T-helper 2 cell treated with Interferon-gamma antibody and Interleukin-4, amounts not matched to agents 100 ng/mL and 5 ng/mL, for 36 hours (primary cell): ENCODE results near the gene NOX3. TPM values are rescaled to one million over a fixed set of nuclear protein-coding genes. Genes with fewer than 3 reads are reported as not detected.
"Not testable (repeated sequence)": the region's sequence is repeated elsewhere in the genome, so short reads cannot be mapped to it uniquely, and the experiment has no call there.

Source experiments
- intact Hi-C: fragments of 100-400 bp; cut with micrococcal nuclease; formaldehyde crosslinking; loops from one replicate; pipeline ENCODE4 v1.15.1; 2023
- total RNA-seq: library from RNA; stranded (reverse); gene quantifications from 2 replicates; pipeline ENCODE4 v1.2.3, GENCODE V29; 2022

The NOX3 gene
- total RNA-seq, 1 donor from 2014 or later = not detected

DNA sequence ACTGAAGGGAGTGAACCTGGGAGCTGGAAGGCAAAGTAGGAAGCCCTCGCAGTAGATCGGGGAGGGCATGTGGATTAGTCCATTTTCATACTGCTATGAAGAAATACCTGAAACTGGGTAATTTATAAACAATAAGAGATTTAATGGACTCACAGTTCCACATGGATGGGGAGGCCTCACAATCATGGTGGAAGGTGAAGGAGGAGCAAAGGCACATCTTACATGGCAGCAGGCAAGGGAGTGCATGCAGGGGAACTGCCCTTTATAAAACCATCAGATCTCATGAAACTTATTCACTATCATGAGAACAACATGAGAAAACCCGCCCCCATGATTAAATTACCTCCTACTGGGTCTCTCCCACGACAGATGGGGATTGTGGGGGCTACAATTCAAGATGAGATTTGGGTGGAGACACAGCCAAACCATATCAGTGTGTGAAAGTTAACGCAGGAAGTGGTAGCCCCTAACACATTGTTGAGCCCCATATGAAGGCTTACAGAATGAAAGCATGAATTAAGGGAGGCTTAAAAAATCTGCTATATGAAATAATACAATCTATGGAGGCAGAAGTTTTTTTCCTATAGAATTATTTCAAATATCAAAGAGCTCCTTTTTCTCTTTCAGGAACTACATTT lies 15.5 kb upstream of the NOX3 start:
- intact Hi-C loops = not testable (repeated sequence)

DNA sequence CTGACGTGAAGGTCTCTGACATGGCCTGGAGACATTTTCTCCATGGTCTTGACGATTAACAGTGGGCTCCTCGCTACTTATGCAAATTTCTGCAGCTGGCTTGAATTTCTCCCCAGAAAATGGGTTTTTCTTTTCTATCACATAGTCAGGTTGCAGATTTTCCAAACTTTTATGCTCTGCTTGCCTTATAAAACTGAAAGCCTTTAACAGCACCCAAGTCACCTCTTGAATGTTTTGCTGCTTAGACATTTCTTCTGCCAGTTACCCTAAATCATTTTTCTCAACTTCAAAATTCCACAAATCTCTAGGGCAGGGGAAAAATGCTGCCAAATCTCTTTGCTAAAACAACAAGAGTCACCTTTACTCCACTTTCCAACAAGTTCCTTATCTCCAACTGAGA lies 12.9 kb upstream of the NOX3 start:
- intact Hi-C loops = not testable (repeated sequence)

DNA sequence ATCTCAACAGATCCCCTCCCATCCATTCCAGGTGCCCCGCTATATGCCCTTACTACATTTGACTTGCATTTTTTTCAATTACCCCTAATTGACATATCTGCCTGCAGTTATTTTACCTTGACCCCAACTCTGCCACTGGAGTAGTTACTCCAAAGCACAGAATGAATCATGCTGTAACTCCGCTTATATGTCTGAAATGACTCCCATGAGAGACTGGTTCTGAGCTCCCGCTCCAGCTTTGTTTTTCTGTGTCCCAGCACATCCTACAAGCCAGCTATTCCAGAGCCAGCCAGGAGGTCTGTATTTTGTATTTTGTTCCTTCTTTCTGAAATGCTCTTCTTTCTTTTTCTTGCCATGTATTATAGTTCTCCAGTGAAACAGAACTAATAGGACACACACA lies 10.9 kb upstream of the NOX3 start:
- intact Hi-C loops = no loop called here

DNA sequence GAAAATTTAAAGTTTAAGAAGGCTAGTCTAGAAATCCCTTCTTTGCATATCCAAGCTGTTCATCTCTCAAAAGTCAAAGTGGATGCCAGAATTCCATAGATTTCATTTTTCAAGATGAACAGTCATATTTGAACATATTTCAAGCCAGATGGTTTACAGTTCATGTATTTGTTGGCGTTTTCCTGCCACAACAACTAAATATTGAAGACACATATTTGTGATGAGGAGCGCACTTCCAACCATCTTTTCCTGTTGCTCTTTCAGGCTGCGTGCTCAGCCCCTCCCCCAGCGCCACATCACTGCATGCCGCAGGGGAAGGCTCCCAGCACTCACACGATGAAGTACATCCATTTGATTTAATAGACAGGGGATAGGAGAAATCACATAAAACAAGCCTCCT lies 5.9 kb upstream of the NOX3 start:
- intact Hi-C loops = no loop called here

DNA sequence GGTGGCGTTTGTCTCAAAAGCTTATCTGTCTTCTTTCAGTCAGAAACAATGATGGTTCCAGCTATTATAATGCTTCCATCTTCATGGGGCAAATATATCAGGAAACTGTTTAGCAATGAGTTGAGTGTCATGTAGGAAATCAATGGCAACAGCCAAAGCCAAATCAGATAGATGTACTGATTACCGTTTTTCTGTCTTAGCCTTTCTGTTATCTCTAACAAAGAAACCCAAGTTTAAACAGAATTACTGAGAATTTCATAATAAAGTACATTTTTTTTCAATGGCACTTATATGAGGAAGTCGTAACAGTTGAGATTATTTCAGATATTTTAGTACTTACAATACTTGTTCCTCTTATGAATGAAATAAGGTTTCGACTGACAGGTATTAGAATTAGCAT lies 1.2 kb downstream of the NOX3 start:
- intact Hi-C loops = no loop called here

DNA sequence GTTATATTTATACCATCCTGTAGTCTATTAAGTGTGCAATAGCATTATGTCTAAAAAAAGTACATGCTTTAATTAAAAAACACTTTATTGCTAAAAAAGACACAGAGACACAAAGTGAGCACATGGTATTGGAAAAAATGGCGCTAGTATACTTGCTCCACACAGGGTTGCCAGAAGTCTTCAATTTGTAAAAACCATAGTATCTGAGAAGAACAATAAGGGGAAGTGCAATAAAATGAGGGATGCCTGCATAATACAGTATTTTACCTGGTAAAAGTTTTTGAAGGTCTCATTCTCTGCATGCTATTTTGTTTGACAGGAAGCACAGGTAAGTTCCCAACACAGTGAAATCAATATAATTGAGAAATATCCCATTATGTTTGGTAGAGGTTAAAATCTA lies 1.6 kb downstream of the NOX3 start:
- intact Hi-C loops = no loop called here

DNA sequence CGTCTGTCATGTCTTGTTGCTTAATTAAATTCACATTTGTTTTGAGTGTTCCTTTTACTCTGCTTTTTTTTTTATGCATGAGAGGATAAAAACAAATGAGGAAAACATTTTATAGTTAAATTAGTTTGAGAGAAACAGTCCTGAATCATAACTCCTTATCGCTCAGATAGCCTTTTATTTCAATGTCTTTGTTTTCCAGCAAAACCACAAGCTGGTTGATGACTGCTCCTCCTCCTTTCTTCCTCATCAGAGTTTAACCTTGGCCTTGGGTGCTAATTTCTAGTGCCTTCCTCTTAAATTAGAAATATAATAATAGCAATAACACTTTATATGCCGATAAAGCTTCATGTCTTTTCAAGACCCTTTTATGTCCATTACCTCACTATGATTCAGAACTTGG lies 3.1 kb downstream of the NOX3 start:
- intact Hi-C loops = no loop called here

DNA sequence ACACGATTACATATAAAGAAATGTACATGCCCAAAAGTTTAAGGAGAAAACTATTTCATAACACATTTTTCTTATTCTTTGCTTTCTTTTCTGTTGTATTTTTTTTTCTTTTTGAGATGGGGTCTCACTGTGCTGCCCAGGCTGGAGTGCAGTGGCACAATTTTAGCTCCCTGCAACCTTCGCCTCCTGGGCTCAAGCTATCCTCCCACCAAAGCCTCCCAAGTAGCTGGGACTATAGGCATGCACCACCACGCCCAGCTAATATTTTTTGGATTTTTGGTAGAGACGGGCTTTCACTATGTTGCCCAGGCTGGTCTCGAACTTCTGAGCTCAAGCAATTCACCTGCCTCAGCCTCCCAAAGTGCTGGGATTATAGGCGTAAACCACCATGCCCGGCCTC lies 4.1 kb downstream of the NOX3 start:
- intact Hi-C loops = not testable (repeated sequence)

DNA sequence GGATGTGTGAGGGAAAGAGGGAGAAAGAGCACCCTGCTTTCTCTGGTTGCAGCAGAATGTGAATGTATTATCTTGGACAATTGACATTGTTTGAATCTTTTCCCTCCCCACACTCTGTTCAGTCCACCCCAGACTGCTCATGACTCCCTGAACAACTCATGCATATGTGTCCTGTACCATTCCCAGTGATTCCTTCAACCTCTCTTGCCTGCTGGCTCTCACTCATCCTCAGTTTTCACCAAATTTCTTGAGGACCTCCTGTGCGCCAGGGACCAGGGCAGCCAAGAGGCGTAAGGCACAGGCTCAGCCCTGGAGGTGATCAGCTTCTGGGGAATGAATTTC lies 5.4 kb downstream of the NOX3 start:
- intact Hi-C loops = no loop called here

DNA sequence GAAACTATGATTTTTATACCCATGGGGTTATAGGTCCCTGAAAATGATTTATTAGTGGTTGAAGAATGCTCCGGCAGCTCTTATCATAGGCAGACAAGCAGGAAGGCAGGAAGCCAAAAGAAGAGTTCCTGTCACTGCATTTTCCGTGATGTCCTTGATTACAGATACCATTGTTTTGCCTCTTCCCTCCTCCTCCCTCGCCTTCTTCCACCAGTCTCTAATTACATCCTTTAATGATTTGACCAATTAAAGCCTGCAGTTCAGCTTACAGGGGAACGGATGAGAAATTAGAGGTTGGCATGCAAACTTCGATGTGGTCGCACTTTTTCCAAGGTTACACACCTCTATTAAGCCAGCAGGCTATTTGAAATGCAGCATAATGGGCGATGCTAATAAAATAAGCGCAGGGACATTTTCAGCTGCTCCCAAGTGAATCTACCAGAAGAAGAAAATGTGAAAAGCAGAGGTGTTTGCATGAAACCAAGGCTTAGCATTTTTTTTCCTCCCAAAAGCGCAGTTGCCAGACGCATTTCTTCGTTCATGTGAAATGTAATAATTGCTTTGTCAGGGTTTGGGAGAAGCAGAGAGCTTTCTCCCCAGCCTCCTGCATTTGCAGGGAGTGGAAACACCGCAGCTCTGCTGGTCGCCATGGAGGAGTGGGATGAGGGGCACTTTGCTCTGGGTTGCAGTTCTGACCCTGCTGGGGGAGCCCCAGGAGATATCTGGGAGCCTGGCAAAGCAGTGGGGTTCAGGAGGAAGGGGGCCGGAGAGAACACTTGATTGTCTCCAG lies 6.0 kb downstream of the NOX3 start:
- intact Hi-C loops = no loop called here

DNA sequence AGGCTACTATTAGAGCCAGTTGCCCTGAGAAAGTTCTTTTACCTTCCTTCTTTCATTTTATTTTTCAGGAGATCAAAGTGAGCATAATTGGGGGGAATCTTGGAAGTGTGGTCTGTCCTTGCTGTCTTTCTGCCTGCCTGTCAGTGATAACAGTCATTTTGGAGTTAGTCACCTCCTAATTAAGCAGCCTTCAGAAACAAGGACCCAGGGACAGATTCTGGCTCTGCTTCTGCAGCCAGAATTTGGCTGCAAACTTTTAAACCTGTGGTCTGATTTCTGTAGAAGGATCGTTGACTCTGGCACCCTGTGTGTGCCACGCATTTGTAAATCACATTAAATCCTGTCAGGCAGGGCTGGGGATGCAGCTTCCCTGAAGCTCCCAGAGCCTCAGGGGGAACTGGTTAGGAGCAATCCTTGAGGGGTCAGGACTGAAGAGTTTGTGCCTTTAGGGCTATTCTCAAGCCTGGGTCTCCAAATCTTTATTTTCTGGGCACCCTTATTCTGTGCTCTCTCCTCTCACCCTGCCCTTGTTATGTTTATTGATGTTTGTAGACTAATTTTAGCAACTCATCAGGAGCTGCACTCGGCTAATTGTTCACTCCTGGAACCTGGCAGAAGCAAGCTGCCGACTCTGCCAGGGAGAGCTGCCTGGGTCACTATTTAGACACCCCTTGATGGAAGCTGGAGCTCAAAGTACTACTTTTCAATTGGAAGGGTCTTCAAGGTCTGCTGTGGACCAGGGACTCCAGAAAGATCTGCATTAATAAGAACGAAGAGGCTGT lies 6.8 kb downstream of the NOX3 start:
- intact Hi-C loops = no loop called here

DNA sequence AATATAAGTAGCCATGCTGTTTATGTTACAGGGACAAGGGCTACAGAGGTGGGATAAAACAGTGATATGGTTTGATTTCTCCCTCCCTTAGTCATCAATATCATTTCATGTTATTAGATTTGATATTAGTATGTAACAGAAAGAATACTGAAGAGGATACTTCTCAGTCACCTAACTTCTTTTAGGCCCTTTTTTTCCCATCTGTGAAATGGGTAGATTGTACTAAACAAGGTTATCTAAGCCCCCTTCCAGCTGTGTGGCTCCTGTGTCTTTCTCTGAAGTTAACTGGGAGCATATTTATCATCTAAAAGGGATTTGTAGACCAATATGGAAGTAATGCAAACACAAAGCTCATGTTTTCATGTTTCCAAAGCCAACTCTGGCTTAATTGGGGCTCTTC lies 7.7 kb downstream of the NOX3 start:
- intact Hi-C loops = no loop called here

DNA sequence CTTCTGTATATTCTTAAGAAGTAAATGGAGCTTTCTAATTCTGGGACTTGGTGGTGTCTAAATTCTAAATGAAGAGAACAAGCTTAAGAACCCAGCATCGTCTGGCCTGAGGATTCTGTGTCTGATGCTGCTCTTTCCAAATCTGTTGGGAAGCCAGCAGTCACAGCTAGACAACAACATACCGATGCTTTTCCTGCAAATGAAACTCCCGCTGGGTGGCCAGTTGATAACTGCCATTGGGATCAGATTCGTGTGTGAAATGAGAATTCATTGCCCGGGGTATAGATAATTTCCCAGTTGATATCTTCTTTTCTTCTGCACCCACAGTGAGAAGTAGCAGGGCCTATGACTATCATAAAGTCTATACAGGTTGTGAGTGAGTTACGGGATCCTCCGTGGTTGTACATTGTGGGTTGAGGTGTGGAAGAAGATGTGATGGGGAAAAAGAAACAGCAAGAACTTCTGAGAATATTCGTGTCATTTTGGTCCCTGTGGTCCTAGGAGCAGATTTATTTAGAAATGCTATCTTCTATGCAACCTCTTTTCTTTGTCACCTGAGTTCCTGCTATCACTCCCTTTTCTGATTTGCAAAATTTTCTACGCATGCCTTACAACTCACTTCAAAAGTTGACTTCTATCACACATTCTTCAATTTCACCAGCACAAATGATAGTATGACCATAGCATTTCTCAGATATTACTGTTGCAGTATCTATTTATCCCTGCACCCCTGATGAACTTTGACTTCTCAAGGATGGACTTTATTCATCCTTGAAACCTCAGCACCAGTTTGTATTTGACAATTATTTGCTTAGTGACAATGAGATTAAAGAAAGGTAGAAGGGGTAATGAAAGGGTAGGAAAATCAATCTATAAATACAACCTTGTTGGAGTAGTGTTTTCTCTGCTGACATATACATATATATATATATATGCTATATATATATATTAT lies 10.4 kb downstream of the NOX3 start:
- intact Hi-C loops = no loop called here

DNA sequence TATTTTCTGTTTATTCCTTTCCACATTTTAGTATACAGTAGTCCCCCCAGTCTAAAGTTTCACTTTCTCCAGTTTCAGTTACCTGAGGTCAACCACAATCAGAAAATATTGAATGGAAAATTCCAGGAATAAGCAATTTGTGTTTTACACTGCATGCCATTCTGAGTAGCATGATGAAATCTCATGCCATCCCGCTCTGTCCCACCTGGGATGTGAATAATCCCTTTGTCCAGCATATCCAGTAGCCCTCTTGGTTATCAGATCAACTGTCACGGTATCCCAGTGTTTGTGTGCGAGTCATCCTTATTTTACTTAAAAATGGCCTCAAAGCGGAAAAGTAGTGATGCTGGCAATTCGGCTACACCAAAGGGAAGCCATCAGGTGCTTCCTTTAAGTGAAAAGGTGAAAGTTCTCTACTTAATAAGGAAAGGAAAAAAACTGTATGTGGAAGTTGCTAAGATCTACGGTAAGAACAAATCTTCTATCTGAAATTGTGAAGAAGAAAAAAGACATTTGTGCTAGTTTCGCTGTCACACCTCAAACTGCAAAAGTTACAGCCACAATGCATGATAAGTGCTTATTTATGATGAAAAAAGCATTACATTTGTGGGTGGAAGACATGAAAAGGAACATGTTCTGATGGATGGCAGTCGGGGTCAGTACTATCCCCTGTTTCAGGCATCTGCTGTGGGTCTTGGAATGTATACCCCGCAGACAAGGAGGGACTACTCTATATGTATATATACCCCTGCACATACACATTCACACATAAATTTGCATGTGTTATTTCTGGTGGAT lies 11.3 kb downstream of the NOX3 start:
- intact Hi-C loops = no loop called here

DNA sequence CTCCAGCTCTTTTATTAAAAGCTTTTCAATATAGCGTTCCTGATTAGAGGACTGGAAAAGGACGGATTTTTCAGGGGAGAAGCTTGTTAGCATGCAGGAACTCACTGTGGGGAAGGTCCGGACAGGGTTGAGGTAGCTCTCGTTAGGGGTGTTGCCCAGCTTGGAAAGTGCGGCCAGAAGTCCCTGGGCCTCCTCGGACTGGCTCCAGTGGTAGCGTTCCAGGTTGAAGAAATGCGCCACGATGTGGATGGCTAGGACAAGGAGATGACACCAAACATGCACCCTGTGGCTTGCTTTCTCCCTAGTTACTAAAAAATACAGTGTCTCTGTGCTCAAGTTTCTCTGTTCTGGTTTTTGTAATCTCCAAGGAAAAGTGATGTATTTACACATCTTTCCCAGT lies 12.5 kb downstream of the NOX3 start:
- intact Hi-C loops = no loop called here

DNA sequence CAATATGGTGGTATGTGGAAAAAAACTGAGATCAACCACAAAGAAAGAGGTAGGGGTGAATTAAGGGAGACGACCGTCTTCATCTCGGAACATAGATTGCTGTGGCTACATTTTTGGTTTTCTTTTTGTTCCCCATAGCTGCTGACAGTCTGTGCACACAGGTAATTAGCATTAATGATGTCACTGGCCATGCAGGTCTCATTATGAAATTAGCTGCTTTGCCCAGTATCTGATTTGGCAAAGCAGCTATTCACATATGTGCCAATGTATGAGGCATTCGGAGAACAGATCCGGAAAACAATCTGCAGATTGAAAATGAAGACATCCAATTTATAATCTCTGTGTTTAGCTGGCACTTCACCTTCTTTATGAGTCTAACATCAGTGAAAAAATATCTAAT lies 13.1 kb downstream of the NOX3 start:
- intact Hi-C loops = no loop called here

DNA sequence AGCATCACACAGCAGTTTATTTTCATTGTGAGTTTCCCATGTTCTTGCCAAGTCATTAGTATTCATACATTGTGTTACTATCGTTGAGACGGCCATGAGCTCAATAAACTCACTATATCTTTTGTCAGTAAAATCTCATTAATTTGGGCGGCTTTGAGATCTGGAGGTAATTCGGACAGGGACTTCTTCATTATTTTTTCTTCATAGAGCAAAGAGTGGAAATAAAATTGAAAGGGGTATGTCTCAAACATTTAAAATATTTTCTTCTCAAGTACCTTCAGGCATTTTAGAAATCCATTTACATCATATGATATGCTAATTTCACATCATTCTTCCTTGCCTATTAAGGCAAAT lies 14.6 kb downstream of the NOX3 start:
- intact Hi-C loops = no loop called here

DNA sequence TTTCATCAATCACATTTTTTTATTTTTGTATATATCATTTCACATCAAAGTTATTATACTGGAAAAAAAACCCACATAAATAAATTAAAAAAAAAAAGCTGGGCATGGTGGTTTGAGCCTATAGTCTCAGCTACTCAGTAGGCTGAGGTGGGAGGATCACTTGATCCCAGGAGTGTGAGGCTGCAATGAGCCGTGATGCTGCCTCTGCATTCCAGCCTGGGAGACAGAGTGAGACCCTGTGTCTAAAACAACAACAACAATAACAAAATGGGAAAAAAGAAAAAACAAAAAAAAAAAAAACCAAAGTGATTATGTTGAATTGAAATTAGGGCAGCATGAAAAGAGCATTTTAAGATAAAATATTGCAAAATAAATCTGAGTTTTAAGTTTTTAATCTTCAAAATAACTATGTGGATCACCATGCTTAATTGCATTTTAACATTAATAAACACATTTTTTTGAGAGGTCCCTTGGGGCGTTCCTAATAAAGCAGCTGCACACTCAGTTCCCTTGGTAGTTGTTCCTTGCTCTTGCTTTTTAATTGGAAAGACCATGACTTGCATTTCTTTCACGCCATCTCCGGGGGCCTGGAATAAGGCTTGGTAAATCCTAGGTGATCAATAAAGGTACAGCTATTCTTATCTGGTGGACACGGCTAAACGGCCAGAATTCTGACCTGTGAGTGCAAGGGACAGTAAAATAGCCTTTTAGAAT lies 15.1 kb downstream of the NOX3 start:
- intact Hi-C loops = no loop called here

DNA sequence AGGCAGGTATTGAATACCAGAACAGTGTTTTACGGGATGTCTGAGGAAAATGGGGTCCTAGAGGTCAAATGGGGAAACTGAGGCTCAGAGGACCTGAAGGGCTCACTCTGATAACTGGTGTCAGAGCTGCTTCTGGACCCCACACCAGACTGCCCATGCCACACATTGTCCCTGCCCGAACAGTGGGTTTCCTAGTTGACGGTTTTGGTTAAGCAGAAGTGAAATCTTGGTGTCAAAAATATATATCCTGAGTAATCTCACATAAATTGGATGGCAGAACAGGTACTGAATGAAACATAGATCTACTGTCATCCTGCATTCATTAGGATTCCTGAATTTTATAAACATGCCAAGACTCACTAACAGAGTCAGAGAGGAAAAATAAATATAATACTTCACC lies 16.3 kb downstream of the NOX3 start:
- intact Hi-C loops = no loop called here
